GM23248 (cell line): ENCODE measurements around the gene DUSP16. TPM values are rescaled to one million over a fixed set of nuclear protein-coding genes. Genes with fewer than 3 reads are reported as not detected.

Experiments used
- DNase-seq: peaks from one replicate; pipeline ENCODE4 v3.0.0-alpha.2; 2015
- H2AFZ ChIP-seq: fragments of 200-600 bp; sonication (generic); 2 replicates; pipeline ENCODE4 v1.6.1; 2016; ENCODE audit warnings: antibody characterized with exemption
- H3F3A ChIP-seq: fragments of 200-600 bp; sonication (generic); 2 replicates; pipeline ENCODE4 v1.6.1; 2016; ENCODE audit warnings: mild to moderate bottlenecking, antibody characterized with exemption, mixed run types; ENCODE audit not compliant: insufficient read depth
- H3K27ac ChIP-seq: fragments of 200-600 bp; sonication (generic); 2 replicates; pipeline ENCODE4 v1.5.1; 2016; ENCODE audit warnings: mild to moderate bottlenecking
- H3K27me3 ChIP-seq: fragments of 200-600 bp; sonication (generic); replicated peaks from 2 replicates; pipeline ENCODE4 v1.6.1; 2016; ENCODE audit warnings: mild to moderate bottlenecking; ENCODE audit not compliant: insufficient read depth
- H3K36me3 ChIP-seq: fragments of 200-600 bp; sonication (generic); 2 replicates; pipeline ENCODE4 v1.6.1; 2016; ENCODE audit warnings: low read depth, mild to moderate bottlenecking
- H3K4me1 ChIP-seq: fragments of 200-600 bp; sonication (generic); 2 replicates; pipeline ENCODE4 v1.6.1; 2016; ENCODE audit warnings: mild to moderate bottlenecking; ENCODE audit not compliant: insufficient read depth
- H3K4me2 ChIP-seq: fragments of 200-600 bp; sonication (generic); one replicate; pipeline ENCODE4 v1.6.1; 2016; ENCODE audit warnings: mild to moderate bottlenecking; ENCODE audit not compliant: unreplicated experiment
- H3K4me3 ChIP-seq: fragments of 200-600 bp; sonication (generic); 2 replicates; pipeline ENCODE4 v1.5.1; 2016; ENCODE audit warnings: mild to moderate bottlenecking
- H3K79me2 ChIP-seq: fragments of 200-600 bp; sonication (generic); 2 replicates; pipeline ENCODE4 v1.6.1; 2016; ENCODE audit warnings: mild to moderate bottlenecking; ENCODE audit not compliant: insufficient read depth
- H3K9ac ChIP-seq: fragments of 200-600 bp; sonication (generic); 2 replicates; pipeline ENCODE4 v1.6.1; 2016; ENCODE audit warnings: mild to moderate bottlenecking
- H3K9me2 ChIP-seq: fragments of 200-600 bp; sonication (generic); 2 replicates; pipeline ENCODE4 v1.6.1; 2016; ENCODE audit warnings: mixed run types, mild to moderate bottlenecking, moderate library complexity; ENCODE audit not compliant: insufficient read depth
- H3K9me3 ChIP-seq: fragments of 200-600 bp; sonication (generic); one replicate; pipeline ENCODE4 v1.6.1; 2017; ENCODE audit warnings: low read depth
- H4K20me1 ChIP-seq: fragments of 200-600 bp; sonication (generic); 2 replicates; pipeline ENCODE4 v1.6.0; 2016; ENCODE audit not compliant: insufficient read depth
- EZH2 ChIP-seq: fragments of 200-600 bp; sonication (generic); IDR thresholded peaks from 2 replicates; pipeline ENCODE4 v1.6.1; 2018; ENCODE audit warnings: antibody characterized with exemption, mild to moderate bottlenecking; ENCODE audit not compliant: insufficient read depth, poor library complexity, severe bottlenecking
- EZH2phosphoT487 ChIP-seq: fragments of 200-600 bp; sonication (generic); IDR thresholded peaks from 2 replicates; pipeline ENCODE4 v1.6.1; 2018; ENCODE audit warnings: antibody characterized with exemption, moderate library complexity, mild to moderate bottlenecking, low read depth; ENCODE audit not compliant: insufficient read depth
- WGBS, 2 experiments: methylation state at CpG; one replicate each; pipeline ENCODE4 v1.1.6; 2015 to 2017; ENCODE audit warnings: low lambda C conversion rate in 2 of 2, low coverage in 1 of 2; ENCODE audit errors: missing lambda C conversion rate in 2 of 2; 5-methylcytosine and 5-hydroxymethylcytosine counted together
- in situ Hi-C: fragments of 300-500 bp; cut with MboI; formaldehyde crosslinking; loops from 2 replicates; pipeline ENCODE4 v1.15.0; 2020
- polyA plus RNA-seq: library from polyadenylated mRNA; unstranded; fragments of >200 nt; fragmentation: Nextera tagmentation; extraction: Ambion mirVana; gene quantifications from 2 replicates; pipeline ENCODE4 v1.2.1, GENCODE V29; 2016
- total RNA-seq: library from RNA; depleted of rRNA; stranded (reverse); fragments of >200 nt; shearing (Covaris generic); gene quantifications from 2 replicates; pipeline ENCODE4 v1.2.3, GENCODE V29; 2014

Gene DUSP16
- total and polyA plus RNA-seq, 2 experiments from 2014 or later: 1.1 to 2.8 TPM

- H3K9me3 ChIP-seq: no peaks in the 10 kb centered on the region
- no peak overlapping the region for H3K27ac ChIP-seq
- H3K9me2 ChIP-seq: no peaks in the 10 kb centered on the region
- TF ChIP-seq EZH2phosphoT487 (no peak), EZH2 (no peak)
- H3K4me2 ChIP-seq: no peak overlapping the region
- no peak overlapping the region for H3K9ac ChIP-seq
- H4K20me1 ChIP-seq: no peaks in the 10 kb centered on the region
- no peaks in the 10 kb centered on the region for H3K79me2 ChIP-seq
- no peak overlapping the region for H3K4me3 ChIP-seq
- no peak for DNase-seq
- no peaks in the 10 kb centered on the region for H3K36me3 ChIP-seq
- in situ Hi-C loops: no loop called here
- no peak overlapping the region for H2AFZ ChIP-seq
- H3K4me1 ChIP-seq: no peaks in the 10 kb centered on the region
- WGBS, 2 experiments: 92 to 95% methylated on average over 5 of the region's 5 CpGs
- H3F3A ChIP-seq: no peaks in the 10 kb centered on the region
- H3K27me3 ChIP-seq: no peaks in the 10 kb centered on the region
Observed at GRCh38 chr12:12492547-12492946, 70.1 kb downstream of the DUSP16 start.

GRCh38 chr12:12491606-12492005, 71.1 kb downstream of the DUSP16 start:
- Histone ChIP-seq H3K36me3 (no peaks in the 10 kb centered on the region), H3F3A (no peaks in the 10 kb centered on the region), H4K20me1 (no peaks in the 10 kb centered on the region), H3K4me3 (no peak overlapping the region), H3K27ac (no peak overlapping the region), H3K9ac (no peak overlapping the region), H3K79me2 (no peaks in the 10 kb centered on the region), H3K27me3 (no peaks in the 10 kb centered on the region), H3K4me2 (no peak overlapping the region), H3K9me2 (no peaks in the 10 kb centered on the region), H3K9me3 (no peaks in the 10 kb centered on the region), H2AFZ (no peak overlapping the region), H3K4me1 (no peaks in the 10 kb centered on the region)
- no peak for DNase-seq
- TF ChIP-seq EZH2: no peak
- TF ChIP-seq EZH2phosphoT487: no peak
- in situ Hi-C loops: no loop called here

- DNase-seq: no peak
- Histone ChIP-seq H3K36me3 (no peaks in the 10 kb centered on the region), H3K27me3 (no peaks in the 10 kb centered on the region), H3K4me1 (no peaks in the 10 kb centered on the region), H3K9ac (no peak overlapping the region), H4K20me1 (no peaks in the 10 kb centered on the region), H3K4me2 (no peak overlapping the region), H3K9me2 (no peaks in the 10 kb centered on the region), H3K4me3 (no peak overlapping the region), H3K79me2 (no peaks in the 10 kb centered on the region), H3K27ac (no peak overlapping the region), H3K9me3 (no peaks in the 10 kb centered on the region), H2AFZ (no peak overlapping the region), H3F3A (no peaks in the 10 kb centered on the region)
- 86 to 87% methylated on average over 8 of the region's 8 CpGs for whole genome bisulfite sequencing, 2 experiments
- no peak for TF ChIP-seq EZH2phosphoT487
- no peak for TF ChIP-seq EZH2
- in situ Hi-C loops: no loop called here
Observed at GRCh38 chr12:12488823-12489550, 73.7 kb downstream of the DUSP16 start.

- Histone ChIP-seq H3K9ac (no peak overlapping the region), H3K9me3 (no peaks in the 10 kb centered on the region), H3K36me3 (no peaks in the 10 kb centered on the region), H3K27ac (no peak overlapping the region), H3K4me3 (no peak overlapping the region), H3K4me1 (no peaks in the 10 kb centered on the region), H3K4me2 (no peak overlapping the region), H3F3A (no peaks in the 10 kb centered on the region), H2AFZ (no peak overlapping the region), H3K79me2 (no peaks in the 10 kb centered on the region), H3K9me2 (no peaks in the 10 kb centered on the region), H3K27me3 (no peaks in the 10 kb centered on the region), H4K20me1 (no peaks in the 10 kb centered on the region)
- DNase-seq: no peak
- in situ Hi-C loops: no loop called here
- 94 to 96% methylated on average over 4 of the region's 4 CpGs for WGBS, 2 experiments
- TF ChIP-seq EZH2 (no peak), EZH2phosphoT487 (no peak)
Observed at GRCh38 chr12:12488296-12488695, 74.4 kb downstream of the DUSP16 start.

GRCh38 chr12:12487490-12487889, 75.2 kb downstream of the DUSP16 start:
- no peak overlapping the region for H2AFZ ChIP-seq
- DNase-seq: no peak
- no peaks in the 10 kb centered on the region for H4K20me1 ChIP-seq
- no peaks in the 10 kb centered on the region for H3K4me1 ChIP-seq
- no peak overlapping the region for H3K27ac ChIP-seq
- H3K36me3 ChIP-seq: no peaks in the 10 kb centered on the region
- H3K4me3 ChIP-seq: no peak overlapping the region
- in situ Hi-C loops: no loop called here
- H3K9me3 ChIP-seq: no peaks in the 10 kb centered on the region
- no peaks in the 10 kb centered on the region for H3K9me2 ChIP-seq
- no peak overlapping the region for H3K9ac ChIP-seq
- no peaks in the 10 kb centered on the region for H3K27me3 ChIP-seq
- no peaks in the 10 kb centered on the region for H3K79me2 ChIP-seq
- H3K4me2 ChIP-seq: no peak overlapping the region
- no peak for TF ChIP-seq EZH2
- TF ChIP-seq EZH2phosphoT487: no peak
- no peaks in the 10 kb centered on the region for H3F3A ChIP-seq
- 94 to 97% methylated on average over 6 of the region's 6 CpGs for WGBS, 2 experiments
